ENCODE measurements around the gene OR6X1. TPM values are rescaled to one million over a fixed set of nuclear protein-coding genes. Genes with fewer than 3 reads are reported as not detected.
A peak's percentile ranks its signal among the peaks of the same experiment; 100 is the strongest.

The OR6X1 gene
- total and polyA plus RNA-seq, 9 of the 15 experiments (the other 6 are each of a cell fraction or from before 2014, with no cell fraction given): not detected

GRCh38 chr11:123741159-123742030 lies 12.9 kb downstream of the OR6X1 start, which contains the start of gene ZNF202 (continued):
- TF ChIP-seq FOXK2 (conservative IDR thresholded peaks at IDR 0.05 in 1 of 2, IDR thresholded peaks at IDR 0.05 in 1 of 2; ENCODE audit: low read depth in 2 of 2) (no peak; a peak in 2 of 4 replicates), ZNF274 (IDR thresholded peaks at IDR 0.05; ENCODE audit: borderline replicate concordance, low read depth, low read length) (peak; percentile 24; the same call in 1 of the 2 replicates), PHF8 (IDR thresholded peaks at IDR 0.05; ENCODE audit: borderline replicate concordance, low read length) (peak; percentile 80), COPS2 (conservative IDR thresholded peaks at IDR 0.05) (no peak), CTCFL (IDR thresholded peaks at IDR 0.05; ENCODE audit: borderline replicate concordance, insufficient read depth, low read depth, low read length, poor library complexity, severe bottlenecking) (peak; percentile 7), RBM34 (IDR thresholded peaks at IDR 0.05; ENCODE audit: borderline replicate concordance, insufficient read depth, low read length) (no peak), ZNF76 (CRISPR knock-in tag; IDR thresholded peaks at IDR 0.05; ENCODE audit: borderline replicate concordance) (no peak), TRIM24 (IDR thresholded peaks at IDR 0.05) (peak in 1 of 2 experiments; percentile 57; a peak in 2 of 4 replicates), NKRF (IDR thresholded peaks at IDR 0.05; ENCODE audit: borderline replicate concordance) (peak; percentile 99), HDAC6 (IDR thresholded peaks at IDR 0.05; ENCODE audit: low read depth, low read length) (no peak), MXI1 (IDR thresholded peaks at IDR 0.05; ENCODE audit: low read depth, low read length) (peak; percentile 91), E2F8 (IDR thresholded peaks at IDR 0.05; ENCODE audit: low read depth, partially characterized antibody) (peak; percentile 72), RBM25 (IDR thresholded peaks at IDR 0.05; ENCODE audit: low read depth, low read length, severe bottlenecking) (no peak), PHTF2 (CRISPR knock-in tag; IDR thresholded peaks at IDR 0.05) (no peak), DDX20 (tag; IDR thresholded peaks at IDR 0.05; ENCODE audit: low read depth) (no peak), ZBTB33 (CRISPR knock-in tag; IDR thresholded peaks at IDR 0.05) (no peak), TAL1 (IDR thresholded peaks at IDR 0.05) (no peak), ZFPM2 (CRISPR knock-in tag; IDR thresholded peaks at IDR 0.05) (no peak)

Measured in K562 (cell line).